Measurements from ENCODE around the gene ZBTB26. TPM values are rescaled to one million over a fixed set of nuclear protein-coding genes. Genes with fewer than 3 reads are reported as not detected.

ZBTB26 gene
- polyA plus RNA-seq, 2 of the 4 experiments (the other 2 are of a cell fraction) = 3.6 to 9.0 TPM

DNA sequence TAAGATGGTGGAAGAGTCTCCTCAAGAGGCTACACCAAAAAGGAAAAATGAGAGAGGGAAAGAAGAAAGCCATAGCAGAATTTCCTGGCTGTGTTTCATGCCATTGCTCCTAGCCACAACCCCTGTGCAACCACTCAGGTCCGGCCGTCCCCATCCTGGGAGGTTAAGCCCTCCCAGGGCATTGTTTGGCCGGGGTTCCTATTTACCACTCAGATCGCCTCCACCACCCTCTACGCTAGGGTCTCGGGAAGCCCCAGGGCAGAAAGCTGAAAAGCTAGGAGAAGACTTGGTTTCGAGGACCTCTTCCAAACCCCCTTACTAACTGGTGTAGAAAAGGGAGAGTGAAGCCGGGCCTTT is 26.9 kb downstream of the ZBTB26 start:
- 0% methylated on average over 8 of the region's 8 CpGs for WGBS (ENCODE audit: missing lambda C conversion rate)
- peak overlapping the region; percentile 78 for H3K4me3 ChIP-seq
- DNase-seq (ENCODE audit: low read depth in 1 of 2, low spot score in 1 of 2) (peak; percentile 31 to 43), FAIRE-seq (no peak), ATAC-seq (peak; percentile 71 to 77)
- CTCF ChIA-PET = no interaction called here
- H3K9me3 ChIP-seq = no peaks in the 10 kb centered on the region
- H3K27ac ChIP-seq = peak overlapping the region; percentile 94 to 98
- H3K4me1 ChIP-seq = peaks cover 35% of the 10 kb centered on the region
- peak overlapping the region; percentile 95 for H3K4me2 ChIP-seq
- no peak for TF ChIP-seq KDM1A (IDR thresholded peaks at IDR 0.05; ENCODE audit: low read depth)
- TF ChIP-seq, protein P1, sequence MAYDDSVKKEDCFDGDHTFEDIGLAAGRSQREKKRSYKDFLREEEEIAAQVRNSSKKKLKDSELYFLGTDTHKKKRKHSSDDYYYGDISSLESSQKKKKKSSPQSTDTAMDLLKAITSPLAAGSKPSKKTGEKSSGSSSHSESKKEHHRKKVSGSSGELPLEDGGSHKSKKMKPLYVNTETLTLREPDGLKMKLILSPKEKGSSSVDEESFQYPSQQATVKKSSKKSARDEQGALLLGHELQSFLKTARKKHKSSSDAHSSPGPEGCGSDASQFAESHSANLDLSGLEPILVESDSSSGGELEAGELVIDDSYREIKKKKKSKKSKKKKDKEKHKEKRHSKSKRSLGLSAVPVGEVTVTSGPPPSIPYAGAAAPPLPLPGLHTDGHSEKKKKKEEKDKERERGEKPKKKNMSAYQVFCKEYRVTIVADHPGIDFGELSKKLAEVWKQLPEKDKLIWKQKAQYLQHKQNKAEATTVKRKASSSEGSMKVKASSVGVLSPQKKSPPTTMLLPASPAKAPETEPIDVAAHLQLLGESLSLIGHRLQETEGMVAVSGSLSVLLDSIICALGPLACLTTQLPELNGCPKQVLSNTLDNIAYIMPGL (CRISPR knock-in tag; IDR thresholded peaks at IDR 0.05; ENCODE audit: borderline replicate concordance) = no peak
- no peak for TF ChIP-seq FOSL2 (IDR thresholded peaks at IDR 0.05)
- no peak for TF ChIP-seq FOSL2 (CRISPR knock-in tag; IDR thresholded peaks at IDR 0.05)
- no peak for TF ChIP-seq PBX3 (IDR thresholded peaks at IDR 0.05)
- no peak for TF ChIP-seq RFX5 (IDR thresholded peaks at IDR 0.05)
- no peak for TF ChIP-seq NFE2L2 (conservative IDR thresholded peaks at IDR 0.05; ENCODE audit: low read length)
- no peak for TF ChIP-seq ZFP36 (IDR thresholded peaks at IDR 0.05; ENCODE audit: borderline replicate concordance, partially characterized antibody)
- TF ChIP-seq MAFK (IDR thresholded peaks at IDR 0.05; ENCODE audit: partially characterized antibody) = no peak
- no peak for TF ChIP-seq CBX8 (IDR thresholded peaks at IDR 0.05)
- TF ChIP-seq ZC3H11A (IDR thresholded peaks at IDR 0.05) = no peak
- TF ChIP-seq ZNF302 (CRISPR knock-in tag; IDR thresholded peaks at IDR 0.05) = no peak
- TF ChIP-seq, protein P2, sequence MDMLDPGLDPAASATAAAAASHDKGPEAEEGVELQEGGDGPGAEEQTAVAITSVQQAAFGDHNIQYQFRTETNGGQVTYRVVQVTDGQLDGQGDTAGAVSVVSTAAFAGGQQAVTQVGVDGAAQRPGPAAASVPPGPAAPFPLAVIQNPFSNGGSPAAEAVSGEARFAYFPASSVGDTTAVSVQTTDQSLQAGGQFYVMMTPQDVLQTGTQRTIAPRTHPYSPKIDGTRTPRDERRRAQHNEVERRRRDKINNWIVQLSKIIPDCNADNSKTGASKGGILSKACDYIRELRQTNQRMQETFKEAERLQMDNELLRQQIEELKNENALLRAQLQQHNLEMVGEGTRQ (IDR thresholded peaks at IDR 0.05) = no peak
- POLR2A ChIA-PET = interaction anchor here (0.8 to 3.5 kb wide), 7 partner anchors 8 to 76 kb away, joined by 3 to 38 read pairs (median 6); partner anchors contain the start of genes PDCL, RABGAP1 and ZBTB6

GRCh38 chr9:122900791-122901190 is 30.5 kb downstream of the ZBTB26 start:
- TF ChIP-seq CHD4 (IDR thresholded peaks at IDR 0.05; ENCODE audit: borderline replicate concordance) (no peak), HOXB13 (CRISPR knock-in tag; IDR thresholded peaks at IDR 0.05; ENCODE audit: low read depth) (no peak), NPAS2 (CRISPR knock-in tag; IDR thresholded peaks at IDR 0.05; ENCODE audit: borderline replicate concordance) (no peak), HES2 (IDR thresholded peaks at IDR 0.05) (no peak), CBX8 (IDR thresholded peaks at IDR 0.05) (no peak), GATA3 (IDR thresholded peaks at IDR 0.05; ENCODE audit: borderline replicate concordance) (no peak), POLR2AphosphoS2 (conservative IDR thresholded peaks at IDR 0.05; ENCODE audit: low read length) (no peak), TP53 (CRISPR knock-in tag; IDR thresholded peaks at IDR 0.05) (no peak), E2F6 (IDR thresholded peaks at IDR 0.05; ENCODE audit: borderline replicate concordance, low read depth) (no peak), JUNB (IDR thresholded peaks at IDR 0.05) (no peak), SMC3 (IDR thresholded peaks at IDR 0.05) (no peak), RARB (CRISPR knock-in tag; IDR thresholded peaks at IDR 0.05) (no peak), KDM1A (IDR thresholded peaks at IDR 0.05; ENCODE audit: low read depth) (no peak), ZFP36 (IDR thresholded peaks at IDR 0.05; ENCODE audit: borderline replicate concordance, partially characterized antibody) (no peak)
- TF ChIP-seq, protein P3, sequence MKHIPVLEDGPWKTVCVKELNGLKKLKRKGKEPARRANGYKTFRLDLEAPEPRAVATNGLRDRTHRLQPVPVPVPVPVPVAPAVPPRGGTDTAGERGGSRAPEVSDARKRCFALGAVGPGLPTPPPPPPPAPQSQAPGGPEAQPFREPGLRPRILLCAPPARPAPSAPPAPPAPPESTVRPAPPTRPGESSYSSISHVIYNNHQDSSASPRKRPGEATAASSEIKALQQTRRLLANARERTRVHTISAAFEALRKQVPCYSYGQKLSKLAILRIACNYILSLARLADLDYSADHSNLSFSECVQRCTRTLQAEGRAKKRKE (CRISPR knock-in tag; IDR thresholded peaks at IDR 0.05; ENCODE audit: low read depth) = no peak
- no peak overlapping the region for H3K27ac ChIP-seq
- H3K4me2 ChIP-seq = 0 out of 3 replicates have a peak overlapping the region, but pooled peaks have one; percentile 8
- DNase-seq (ENCODE audit: low read depth in 1 of 2, low spot score in 1 of 2) = no peak
- H3K4me3 ChIP-seq = no peak overlapping the region
- ATAC-seq = no peak
- H3K9me3 ChIP-seq = no peaks in the 10 kb centered on the region
- H3K4me1 ChIP-seq = peaks cover 35% of the 10 kb centered on the region
- FAIRE-seq = no peak
- ChIA-PET CTCF (no interaction called here), POLR2A (no interaction called here)
- 92% methylated on average over 2 of the region's 2 CpGs for WGBS (ENCODE audit: missing lambda C conversion rate)

Data from A549 (cell line).